KG1 (cell line): Measurements from ENCODE around the gene HIRIP3.
"Not testable (repeated sequence)": the region's sequence is repeated elsewhere in the genome, so short reads cannot be mapped to it uniquely, and the experiment has no call there.

Experiments
- DNase-seq: peaks from one replicate; lab custom pipeline; 2025; lab: John Stamatoyannopoulos, UW

Gene HIRIP3

GRCh38 chr16:30016555-30017276, 21.3 kb upstream of the HIRIP3 start:
- no peak for DNase-seq

DNA sequence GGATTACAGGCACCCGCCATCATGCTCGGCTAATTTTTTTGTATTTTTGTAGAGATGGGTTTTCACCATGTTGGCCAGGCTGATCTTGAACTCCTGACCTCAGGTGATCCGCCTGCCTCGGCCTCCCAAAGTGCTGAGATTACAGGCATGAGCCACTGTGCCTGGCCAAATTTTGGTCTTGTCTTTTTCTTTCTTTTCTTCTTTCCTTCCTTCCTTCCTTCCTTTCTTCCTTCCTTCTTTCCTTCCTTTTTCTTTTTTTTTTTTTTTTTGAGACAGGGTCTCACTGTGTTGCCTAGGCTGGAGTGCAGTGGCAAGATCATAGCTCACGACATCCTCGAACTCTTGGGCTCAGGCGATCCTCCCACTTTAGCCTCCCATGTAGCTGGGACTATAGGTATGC, 20.0 kb upstream of the HIRIP3 start:
- not testable (repeated sequence) for DNase-seq

DNA sequence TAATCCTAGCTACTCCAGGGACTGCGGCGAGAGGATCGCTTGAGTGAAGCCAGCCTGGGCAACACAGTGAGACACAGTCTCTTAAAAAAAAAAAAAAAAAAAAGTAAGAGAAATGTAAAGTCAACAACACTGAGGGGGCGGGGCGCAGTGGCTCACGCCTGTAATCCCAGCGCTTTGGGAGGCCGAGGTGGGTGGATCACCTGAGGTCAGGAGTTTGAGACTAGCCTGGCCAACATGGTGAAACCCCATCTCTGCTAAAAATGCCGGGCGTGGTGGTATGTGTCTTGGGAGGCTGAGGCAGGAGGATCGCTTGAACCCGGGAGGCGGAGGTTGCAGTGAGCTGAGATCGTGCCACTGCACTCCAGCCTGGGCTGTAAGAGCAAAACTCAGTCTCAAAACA, 17.2 kb upstream of the HIRIP3 start:
- not testable (repeated sequence) for DNase-seq

- no peak for DNase-seq
These were observed 16.5 kb upstream of the HIRIP3 start for GRCh38 chr16:30011714-30012504.

DNA sequence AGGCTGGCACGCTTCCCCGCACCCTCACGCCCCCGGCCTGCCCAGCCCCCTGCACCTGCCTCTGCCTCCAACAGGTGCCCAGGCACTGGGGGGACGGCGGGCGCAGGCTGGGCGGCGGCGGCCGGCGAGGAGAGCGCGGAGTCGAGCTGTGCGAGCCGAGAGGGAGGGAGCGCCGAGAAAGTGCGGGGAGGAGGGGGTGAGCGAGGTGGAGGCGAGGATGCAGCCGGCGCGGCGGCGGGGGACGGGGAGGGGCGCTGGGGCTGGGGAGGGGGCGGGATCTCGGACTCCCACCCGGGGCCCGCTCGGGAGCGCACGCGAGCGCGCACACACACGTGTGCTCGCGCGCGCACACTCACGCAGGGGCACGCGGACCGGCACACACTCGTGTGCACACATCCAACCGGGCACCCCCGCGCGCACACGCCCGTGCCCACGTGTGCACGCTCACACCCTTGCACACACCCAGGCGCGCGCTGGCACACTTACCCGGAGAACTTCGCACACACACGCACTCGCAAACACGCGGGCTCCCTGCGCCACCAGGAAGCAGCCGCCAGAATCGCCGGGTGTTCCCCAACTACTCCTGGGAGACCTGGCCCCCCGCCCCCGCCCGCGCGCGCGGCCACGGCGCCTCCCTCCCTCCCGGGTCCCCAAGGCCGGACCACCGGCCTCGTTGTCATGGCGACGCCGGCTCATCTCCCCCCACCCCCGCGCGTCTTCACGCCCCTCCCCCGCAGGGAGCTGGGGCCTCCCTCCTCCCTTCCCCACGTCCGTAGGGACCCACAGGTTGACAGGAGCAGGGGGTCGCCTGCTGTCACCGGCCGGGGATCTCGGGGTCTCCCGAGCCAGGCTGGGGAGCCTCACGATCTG, 15.7 kb upstream of the HIRIP3 start, which contains the start of gene DOC2A:
Gene DOC2A, minus strand, starts transcription at position 184 of the 870 bp plus-strand sequence. CDS start 805 bp downstream, outside the sequence.
- DNase-seq = no peak

DNA sequence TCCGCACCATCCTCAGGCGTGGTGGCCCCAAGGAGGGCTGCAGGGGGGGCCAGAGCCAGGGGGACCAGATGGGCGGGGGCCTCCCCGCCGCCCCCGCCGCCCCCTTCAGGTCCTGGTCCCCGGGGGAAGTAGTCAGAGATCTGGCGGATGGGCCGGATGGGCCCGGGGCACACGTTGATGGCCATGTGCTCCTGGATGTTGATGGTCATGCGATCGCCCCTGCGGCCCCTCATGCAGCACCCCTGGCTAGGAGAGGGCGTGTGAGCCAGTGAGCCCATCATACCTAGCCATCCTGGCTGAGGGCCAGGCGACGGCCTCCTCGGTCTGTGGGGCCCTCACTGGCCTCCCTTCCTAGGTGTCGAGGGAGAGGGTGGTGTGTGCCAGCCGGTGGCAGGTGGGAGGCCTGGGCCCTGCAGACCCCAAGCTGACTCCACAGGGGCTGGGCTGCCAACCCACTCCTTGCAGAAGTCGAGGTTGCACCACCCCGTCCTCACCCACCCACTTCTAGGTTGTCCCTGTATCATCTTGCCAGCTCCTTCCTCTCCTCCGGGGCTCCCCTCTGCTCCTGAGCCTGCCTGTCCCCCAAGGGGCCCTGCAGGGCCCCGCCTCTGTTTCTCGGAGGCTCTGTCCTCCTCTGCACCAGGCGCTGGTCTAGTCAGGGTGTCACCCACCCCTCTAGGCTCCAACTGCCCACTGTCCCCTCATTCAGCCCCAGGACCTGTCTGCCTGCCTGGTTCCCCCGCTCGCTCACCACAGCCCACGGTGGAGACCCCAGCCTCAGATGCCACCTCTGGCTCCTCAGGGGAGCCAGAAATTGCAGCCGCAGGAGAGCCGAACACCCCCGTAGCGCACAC, 14.8 kb upstream of the HIRIP3 start:
- DNase-seq = no peak

GRCh38 chr16:30009085-30009862, 13.9 kb upstream of the HIRIP3 start:
- no peak for DNase-seq

- DNase-seq = no peak
These were observed 12.0 kb upstream of the HIRIP3 start for GRCh38 chr16:30007378-30007895.

DNA sequence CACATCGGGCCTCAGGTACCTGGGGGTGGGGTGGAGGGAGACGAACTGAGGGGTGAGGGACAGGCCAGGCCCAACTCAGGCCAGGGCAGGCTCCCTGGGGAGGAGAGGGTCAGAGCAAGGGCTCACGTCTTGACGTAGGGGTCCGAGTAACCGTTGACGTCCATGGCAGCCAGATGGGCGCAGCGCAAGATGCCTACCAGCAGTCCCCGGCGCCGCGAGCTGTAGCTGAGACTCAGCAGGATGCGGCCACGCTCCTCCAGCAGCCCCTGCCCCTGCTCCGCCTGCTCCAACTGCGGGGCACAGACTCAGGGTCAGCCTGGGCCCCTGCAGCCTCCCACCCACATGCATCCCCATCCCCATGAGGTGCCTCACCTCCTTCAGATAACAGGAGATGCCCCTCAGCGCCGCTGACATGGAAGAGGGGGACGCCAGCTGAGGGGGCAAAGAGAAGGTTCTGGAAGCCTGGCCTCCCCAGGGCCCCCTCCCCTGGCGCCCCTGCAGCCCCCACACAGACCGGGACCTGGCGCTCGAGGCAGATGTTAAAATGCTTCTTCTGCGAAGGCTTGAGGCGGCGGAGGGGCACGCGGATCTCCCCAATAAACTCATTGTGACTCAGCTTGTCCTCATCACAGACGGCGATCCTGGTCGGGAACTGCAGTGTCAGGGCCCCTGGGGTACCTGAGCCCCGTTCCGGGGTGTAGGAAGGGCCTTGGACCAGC, 11.4 kb upstream of the HIRIP3 start:
- DNase-seq = no peak

DNA sequence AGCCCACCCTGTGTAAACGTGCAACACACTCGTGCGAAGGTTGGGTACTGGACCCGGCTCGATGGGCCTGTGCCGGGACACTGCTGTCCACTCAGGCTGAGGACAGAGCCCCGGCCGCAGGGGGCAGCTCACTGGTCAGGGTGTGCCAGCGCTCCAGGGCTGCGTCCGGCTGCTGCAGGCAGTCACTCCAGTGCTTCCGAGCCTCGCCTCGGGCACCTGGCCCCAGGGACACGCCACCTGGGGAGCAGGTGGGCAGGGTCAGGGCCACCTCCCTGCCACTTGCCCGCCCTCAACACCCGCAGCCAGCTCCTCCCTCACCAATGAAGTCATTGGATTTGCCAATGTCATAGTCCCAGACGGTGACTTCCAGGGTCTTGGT, 10.7 kb upstream of the HIRIP3 start:
- no peak for DNase-seq

- DNase-seq = no peak
These were observed 10.1 kb upstream of the HIRIP3 start for GRCh38 chr16:30005341-30006094.

GRCh38 chr16:30004811-30005242, 9.4 kb upstream of the HIRIP3 start:
- DNase-seq = no peak

GRCh38 chr16:30004424-30004776, 9.0 kb upstream of the HIRIP3 start:
- no peak for DNase-seq

- DNase-seq = no peak
These were observed 8.4 kb upstream of the HIRIP3 start for GRCh38 chr16:30003670-30004423.

DNA sequence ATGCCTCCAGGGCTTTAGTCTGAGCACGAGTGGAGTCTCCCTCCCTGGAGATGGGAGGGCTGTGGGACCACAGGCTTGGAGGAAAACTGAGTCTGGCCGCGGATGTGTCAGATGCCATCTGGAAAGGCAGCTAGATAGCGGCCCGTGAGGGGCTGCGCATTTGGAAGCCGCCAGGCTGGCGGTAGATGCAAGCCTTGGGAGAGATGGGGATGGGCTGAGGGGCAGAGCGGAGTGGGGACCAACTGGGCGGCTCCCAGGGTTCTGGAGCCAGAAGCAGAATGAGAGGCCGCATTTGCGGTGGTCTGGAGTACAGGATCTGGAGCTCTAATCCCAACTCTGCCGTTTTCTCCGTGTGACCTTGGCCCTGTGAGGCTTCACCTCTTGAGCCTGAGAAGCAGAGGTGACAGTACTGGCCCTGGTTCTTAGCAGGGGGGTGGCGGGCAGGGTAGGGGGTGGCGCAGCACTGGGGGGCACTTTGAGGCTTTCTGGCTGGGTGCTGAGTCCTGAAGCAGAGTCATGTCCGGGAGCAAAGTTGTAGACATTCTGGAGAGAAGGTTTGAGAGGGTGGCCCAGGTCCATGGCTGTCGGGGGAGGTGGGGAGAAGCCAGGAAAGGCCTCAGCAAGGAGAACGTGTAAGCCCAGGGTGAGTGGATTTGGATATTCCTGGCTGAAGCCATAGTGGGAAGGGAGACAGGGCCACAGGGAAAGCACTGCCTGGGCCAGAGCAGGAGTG, 7.4 kb upstream of the HIRIP3 start:
- DNase-seq = no peak

- no peak for DNase-seq
These were observed 5.6 kb upstream of the HIRIP3 start for GRCh38 chr16:30000735-30001631.

DNA sequence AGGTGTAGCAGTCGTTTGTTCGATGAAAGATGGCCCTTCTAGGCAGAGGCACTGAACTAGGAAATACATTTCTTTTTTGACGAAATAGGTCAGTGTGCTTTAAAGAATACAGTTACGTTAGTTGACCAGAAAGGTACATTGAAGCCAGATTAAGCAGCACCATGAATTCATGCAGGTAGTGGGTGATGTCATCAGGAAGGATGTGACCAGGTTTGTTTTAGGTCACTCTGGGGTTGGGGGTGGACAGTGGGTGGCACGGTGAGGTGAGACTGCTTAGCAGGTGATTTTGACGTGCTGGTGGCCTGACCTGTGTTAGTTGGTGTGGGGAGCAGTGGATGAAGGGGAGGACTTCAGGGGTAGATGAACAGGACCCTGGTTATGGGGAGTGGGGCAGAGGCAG, 4.2 kb upstream of the HIRIP3 start:
- no peak for DNase-seq
